ENCODE results near the gene KNTC1.
"Not testable (repeated sequence)": the region's sequence is repeated elsewhere in the genome, so short reads cannot be mapped to it uniquely, and the experiment has no call there.

Gene KNTC1

GRCh38 chr12:122566816-122567215 is 39.8 kb downstream of the KNTC1 start:
- DNase-seq (ENCODE audit: low spot score), result not testable (repeated sequence)

GRCh38 chr12:122569288-122569687 is 42.2 kb downstream of the KNTC1 start:
- DNase-seq (ENCODE audit: low spot score), result no peak

- not testable (repeated sequence) for DNase-seq (ENCODE audit: low spot score)
Measured at GRCh38 chr12:122570006-122570405, 43.0 kb downstream of the KNTC1 start.

- no peak for DNase-seq (ENCODE audit: low spot score)
Measured at GRCh38 chr12:122571821-122572220, 44.8 kb downstream of the KNTC1 start.

- DNase-seq (ENCODE audit: low spot score), result not testable (repeated sequence)
Measured at GRCh38 chr12:122583294-122583693, 56.2 kb downstream of the KNTC1 start.

- DNase-seq (ENCODE audit: low spot score), result no peak
Measured at GRCh38 chr12:122584177-122584863, 57.3 kb downstream of the KNTC1 start.

GRCh38 chr12:122590990-122591389 is 63.9 kb downstream of the KNTC1 start:
- DNase-seq (ENCODE audit: low spot score), result no peak

GRCh38 chr12:122591966-122592365 is 64.9 kb downstream of the KNTC1 start:
- not testable (repeated sequence) for DNase-seq (ENCODE audit: low spot score)

GRCh38 chr12:122592543-122592942 is 65.5 kb downstream of the KNTC1 start:
- DNase-seq (ENCODE audit: low spot score), result not testable (repeated sequence)

- peak; percentile 67 for DNase-seq (ENCODE audit: low spot score)
Measured at GRCh38 chr12:122593910-122594309, 66.9 kb downstream of the KNTC1 start.

- no peak for DNase-seq (ENCODE audit: low spot score)
Measured at GRCh38 chr12:122596838-122597237, 69.8 kb downstream of the KNTC1 start.

- DNase-seq (ENCODE audit: low spot score), result no peak
Measured at GRCh38 chr12:122602456-122602855, 75.4 kb downstream of the KNTC1 start.

- no peak for DNase-seq (ENCODE audit: low spot score)
Measured at GRCh38 chr12:122604993-122605392, 77.9 kb downstream of the KNTC1 start.

- DNase-seq (ENCODE audit: low spot score), result no peak
Measured at GRCh38 chr12:122609732-122610131, 82.7 kb downstream of the KNTC1 start.

GRCh38 chr12:122610207-122610606 is 83.2 kb downstream of the KNTC1 start:
- no peak for DNase-seq (ENCODE audit: low spot score)

- DNase-seq (ENCODE audit: low spot score), result no peak
Measured at GRCh38 chr12:122610911-122611310, 83.9 kb downstream of the KNTC1 start.

GRCh38 chr12:122614839-122615238 is 87.8 kb downstream of the KNTC1 start:
- no peak for DNase-seq (ENCODE audit: low spot score)

GRCh38 chr12:122615780-122616179 is 88.7 kb downstream of the KNTC1 start:
- no peak for DNase-seq (ENCODE audit: low spot score)

- no peak for DNase-seq (ENCODE audit: low spot score)
Measured at GRCh38 chr12:122635471-122635870, 108.4 kb downstream of the KNTC1 start.

- DNase-seq (ENCODE audit: low spot score), result no peak
Measured at GRCh38 chr12:122643207-122643805, 116.3 kb downstream of the KNTC1 start.

GRCh38 chr12:122646517-122647217 is 119.6 kb downstream of the KNTC1 start:
- peak; percentile 86 for DNase-seq (ENCODE audit: low spot score)

- no peak for DNase-seq (ENCODE audit: low spot score)
Measured at GRCh38 chr12:122651520-122652224, 124.6 kb downstream of the KNTC1 start.

- not testable (repeated sequence) for DNase-seq (ENCODE audit: low spot score)
Measured at GRCh38 chr12:122653291-122653690, 126.2 kb downstream of the KNTC1 start.
